ENCODE measurements around the gene RAD51. TPM values are rescaled to one million over a fixed set of nuclear protein-coding genes. Genes with fewer than 3 reads are reported as not detected.

RAD51 gene
- total RNA-seq, 1 donor from 2014 or later = 0.88 TPM

DNA sequence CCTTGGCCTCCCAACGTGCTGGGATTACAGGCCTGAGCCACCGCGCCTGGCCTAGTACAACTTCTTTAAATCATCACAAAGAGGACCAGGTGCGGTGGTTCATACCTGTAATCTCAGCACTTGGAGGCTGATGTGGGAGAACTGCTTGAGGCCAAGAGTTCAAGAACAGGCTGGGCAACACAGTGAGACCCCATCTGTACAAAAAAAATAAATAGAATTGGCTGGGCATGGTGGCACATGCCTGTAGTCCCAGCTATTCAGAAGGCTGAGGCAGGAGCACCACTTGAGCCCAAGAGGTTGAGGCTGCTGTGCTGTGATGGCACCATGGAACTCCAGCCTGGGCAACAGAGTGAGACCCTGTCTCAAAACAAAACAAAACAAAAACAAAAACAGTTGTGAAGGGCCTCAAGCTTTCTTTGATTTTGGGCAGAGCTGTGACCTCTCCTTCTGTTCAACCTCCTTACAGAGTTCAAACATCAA lies 54.2 kb downstream of the RAD51 start:
- no peak overlapping the region for H3K27ac ChIP-seq (replicated peaks)
- H3K36me3 ChIP-seq = peaks cover 58% of the 10 kb centered on the region
- intact Hi-C loops (cut with micrococcal nuclease) = no loop called here
- H3K4me3 ChIP-seq = no peak overlapping the region
- no peak for DNase-seq
- no peaks in the 10 kb centered on the region for H3K27me3 ChIP-seq (ENCODE audit: low read depth)
- TF ChIP-seq, protein P1, sequence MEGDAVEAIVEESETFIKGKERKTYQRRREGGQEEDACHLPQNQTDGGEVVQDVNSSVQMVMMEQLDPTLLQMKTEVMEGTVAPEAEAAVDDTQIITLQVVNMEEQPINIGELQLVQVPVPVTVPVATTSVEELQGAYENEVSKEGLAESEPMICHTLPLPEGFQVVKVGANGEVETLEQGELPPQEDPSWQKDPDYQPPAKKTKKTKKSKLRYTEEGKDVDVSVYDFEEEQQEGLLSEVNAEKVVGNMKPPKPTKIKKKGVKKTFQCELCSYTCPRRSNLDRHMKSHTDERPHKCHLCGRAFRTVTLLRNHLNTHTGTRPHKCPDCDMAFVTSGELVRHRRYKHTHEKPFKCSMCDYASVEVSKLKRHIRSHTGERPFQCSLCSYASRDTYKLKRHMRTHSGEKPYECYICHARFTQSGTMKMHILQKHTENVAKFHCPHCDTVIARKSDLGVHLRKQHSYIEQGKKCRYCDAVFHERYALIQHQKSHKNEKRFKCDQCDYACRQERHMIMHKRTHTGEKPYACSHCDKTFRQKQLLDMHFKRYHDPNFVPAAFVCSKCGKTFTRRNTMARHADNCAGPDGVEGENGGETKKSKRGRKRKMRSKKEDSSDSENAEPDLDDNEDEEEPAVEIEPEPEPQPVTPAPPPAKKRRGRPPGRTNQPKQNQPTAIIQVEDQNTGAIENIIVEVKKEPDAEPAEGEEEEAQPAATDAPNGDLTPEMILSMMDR (IDR thresholded peaks at IDR 0.05; ENCODE audit: borderline replicate concordance) = no peak
- H3K4me1 ChIP-seq = peaks cover 12% of the 10 kb centered on the region
- no peaks in the 10 kb centered on the region for H3K9me3 ChIP-seq (replicated peaks)

DNA sequence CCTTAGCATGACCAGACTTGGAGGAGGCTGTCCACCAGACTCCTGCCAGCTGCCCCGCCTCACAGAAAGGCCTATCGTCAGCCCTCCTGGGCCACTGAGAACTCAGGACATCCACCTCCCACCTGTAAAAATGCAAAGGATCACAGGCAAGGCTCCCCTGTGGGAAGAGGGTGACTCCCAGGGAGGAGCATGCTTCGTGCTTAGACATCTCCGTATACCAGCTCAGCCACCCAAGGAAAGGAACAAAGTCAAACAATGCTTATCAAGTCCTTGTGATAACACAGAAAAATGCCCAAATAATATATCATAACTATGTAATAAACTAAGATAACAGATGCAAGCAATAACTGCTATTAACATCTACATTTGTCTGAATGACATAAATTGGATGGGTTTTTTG lies 55.9 kb downstream of the RAD51 start:
- no peaks in the 10 kb centered on the region for H3K27me3 ChIP-seq (ENCODE audit: low read depth)
- peaks cover 43% of the 10 kb centered on the region for H3K36me3 ChIP-seq
- H3K4me1 ChIP-seq = peaks cover 26% of the 10 kb centered on the region
- no peak overlapping the region for H3K4me3 ChIP-seq
- TF ChIP-seq, protein P1 (IDR thresholded peaks at IDR 0.05; ENCODE audit: borderline replicate concordance) = no peak
- H3K27ac ChIP-seq (replicated peaks) = no peak overlapping the region
- intact Hi-C loops (cut with micrococcal nuclease) = no loop called here
- no peaks in the 10 kb centered on the region for H3K9me3 ChIP-seq (replicated peaks)
- DNase-seq = no peak

DNA sequence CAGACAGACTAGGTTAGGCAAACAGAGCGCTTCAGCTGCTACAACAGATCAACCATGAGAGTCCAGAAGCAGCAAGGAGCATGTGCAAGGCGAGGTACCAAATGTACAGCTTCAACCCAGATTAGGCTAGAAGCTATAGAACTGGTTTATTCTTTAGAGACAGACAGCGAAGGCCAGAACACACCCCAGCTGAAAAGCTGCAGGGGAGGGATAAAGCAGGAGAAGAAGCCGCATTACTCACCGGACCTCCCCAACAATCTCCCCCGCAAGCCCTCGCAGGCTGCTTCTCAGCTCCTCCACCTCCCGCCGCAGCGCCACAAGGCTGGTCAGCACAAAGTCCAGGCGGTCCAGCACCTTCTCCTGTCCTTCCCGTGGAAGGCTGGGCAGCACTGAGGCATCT lies 56.8 kb downstream of the RAD51 start:
- peaks cover 26% of the 10 kb centered on the region for H3K4me1 ChIP-seq
- TF ChIP-seq, protein P1 (IDR thresholded peaks at IDR 0.05; ENCODE audit: borderline replicate concordance) = no peak
- intact Hi-C loops (cut with micrococcal nuclease) = no loop called here
- no peaks in the 10 kb centered on the region for H3K27me3 ChIP-seq (ENCODE audit: low read depth)
- H3K4me3 ChIP-seq = no peak overlapping the region
- no peaks in the 10 kb centered on the region for H3K9me3 ChIP-seq (replicated peaks)
- DNase-seq = no peak
- no peak overlapping the region for H3K27ac ChIP-seq (replicated peaks)
- peaks cover 41% of the 10 kb centered on the region for H3K36me3 ChIP-seq

DNA sequence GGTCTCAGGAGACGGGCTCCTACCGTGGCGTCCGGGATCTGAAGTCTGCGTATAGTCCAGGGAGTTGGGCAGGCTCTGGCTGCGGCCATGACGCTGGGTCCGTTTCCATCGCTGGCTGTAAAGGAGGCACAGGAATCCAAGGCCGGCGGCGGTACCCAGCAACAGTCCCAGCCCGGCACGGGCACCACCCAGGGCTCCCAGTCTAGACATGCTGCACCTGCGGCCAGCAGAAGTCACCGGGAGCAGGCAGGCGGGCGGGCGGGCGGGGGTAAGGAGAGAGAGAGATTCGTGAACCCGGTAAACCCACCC lies 59.6 kb downstream of the RAD51 start:
- Histone ChIP-seq H3K4me3 (peak overlapping the region; percentile 92), H3K9me3 (replicated peaks) (no peaks in the 10 kb centered on the region), H3K27me3 (ENCODE audit: low read depth) (no peaks in the 10 kb centered on the region), H3K27ac (replicated peaks) (peak overlapping the region; percentile 81), H3K36me3 (peaks cover 28% of the 10 kb centered on the region), H3K4me1 (peaks cover 26% of the 10 kb centered on the region)
- DNase-seq = no peak
- intact Hi-C loops (cut with micrococcal nuclease) = no loop called here
- TF ChIP-seq, protein P1 (IDR thresholded peaks at IDR 0.05; ENCODE audit: borderline replicate concordance) = no peak

DNA sequence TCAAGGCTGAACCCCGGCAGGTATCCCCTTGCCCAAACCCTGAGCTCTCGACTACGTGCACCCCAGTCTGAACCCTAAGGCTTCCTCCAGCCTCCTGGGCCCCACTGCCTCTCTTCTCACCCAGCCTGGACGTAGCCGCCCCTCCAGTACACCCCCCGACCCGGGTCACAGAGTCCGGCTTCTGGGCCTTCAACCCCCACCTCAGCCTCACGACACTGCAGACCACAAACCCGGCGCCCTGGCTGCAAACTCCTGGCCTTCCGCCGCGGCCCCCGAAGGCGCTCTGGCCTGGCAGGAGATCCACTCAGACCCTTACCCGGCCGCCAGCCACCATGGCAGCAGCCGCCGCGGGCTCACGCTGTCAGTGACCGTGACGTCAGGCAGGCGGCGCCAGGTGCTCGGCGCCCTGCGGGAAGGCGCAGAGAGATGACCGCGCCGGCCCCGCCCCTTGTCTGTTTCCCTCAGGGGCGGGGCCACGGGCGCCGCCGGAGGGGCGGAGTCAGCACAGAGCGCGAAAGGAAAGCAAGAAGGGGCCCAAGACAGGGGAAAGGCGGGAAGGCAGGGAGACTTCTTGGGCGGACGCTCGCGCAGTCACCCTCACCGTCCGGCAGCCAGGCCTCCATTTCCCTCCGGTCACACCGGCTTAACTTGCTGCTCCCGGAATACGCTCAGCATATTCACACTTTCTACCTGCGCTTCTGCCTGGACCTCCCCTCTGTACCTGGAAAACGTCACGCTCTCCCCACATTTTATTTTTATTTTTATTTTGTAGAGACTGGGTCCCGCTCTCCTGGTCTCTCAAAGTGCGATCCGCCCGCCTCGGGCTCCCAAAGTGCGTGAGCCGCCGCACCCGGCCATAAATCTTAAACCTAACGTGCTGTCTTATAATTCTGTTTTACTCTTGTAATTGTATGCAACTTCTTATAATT lies 60.2 kb downstream of the RAD51 start, which contains the start of gene RMDN3:
TSS of gene RMDN3 (minus strand) at position 372 of the 929 bp plus-strand sequence. CDS start 471 bp downstream, outside the sequence.
- Histone ChIP-seq H3K9me3 (replicated peaks) (no peaks in the 10 kb centered on the region), H3K4me1 (peaks cover 26% of the 10 kb centered on the region), H3K36me3 (peaks cover 22% of the 10 kb centered on the region), H3K4me3 (peak within 1 kb of the TSS; percentile 92), H3K27ac (replicated peaks) (peak within 1 kb of the TSS; percentile 81), H3K27me3 (ENCODE audit: low read depth) (no peaks in the 10 kb centered on the region)
- intact Hi-C loops (cut with micrococcal nuclease) = no loop called here
- TF ChIP-seq, protein P1 (IDR thresholded peaks at IDR 0.05; ENCODE audit: borderline replicate concordance) = no peak
- peak; percentile 93 for DNase-seq

Measured in left ventricle myocardium inferior (tissue), 1 donor.